Esophagus muscularis mucosa (tissue), 4 donors: ENCODE measurements around the gene GPSM1.

Experiments
- CTCF ChIP-seq, 3 experiments: fragments of 200-600 bp in 2 of 3; fragments of 450-650 bp in 1 of 3; sonication (generic) in 2 of 3; IDR thresholded peaks; one replicate each; pipeline ENCODE4 v1.5.1; 2017 to 2019; ENCODE audit warnings: antibody characterized with exemption in 3 of 3, mild to moderate bottlenecking in 2 of 3, moderate library complexity in 1 of 3
- EP300 ChIP-seq: sonication (generic); formaldehyde crosslinking; IDR thresholded peaks from one replicate; pipeline ENCODE4 v1.6.1; 2017; ENCODE audit warnings: antibody characterized with exemption
- POLR2A ChIP-seq: fragments of 450-650 bp; IDR thresholded peaks from one replicate; pipeline ENCODE4 v1.6.1; 2017; ENCODE audit warnings: antibody characterized with exemption, moderate library complexity, mild to moderate bottlenecking, low read depth
- POLR2AphosphoS5 ChIP-seq, 2 donors: sonication (generic); formaldehyde crosslinking; IDR thresholded peaks; one replicate each; pipeline ENCODE4 v1.6.1; 2017; ENCODE audit warnings: antibody characterized with exemption in 2 of 2

- TF ChIP-seq CTCF (IDR thresholded peaks at IDR 0.05) = no peak
- TF ChIP-seq POLR2AphosphoS5 (IDR thresholded peaks at IDR 0.05) = no peak
- TF ChIP-seq POLR2A = no peak
- no peak for TF ChIP-seq EP300
Observed at GRCh38 chr9:136334541-136334940, 7.2 kb downstream of the GPSM1 start.
